K562 (cell line): ENCODE results near the gene AGPAT1. TPM values are rescaled to one million over a fixed set of nuclear protein-coding genes. Genes with fewer than 3 reads are reported as not detected.

ENCODE experiments used
- ATAC-seq: fragments of 200-7000 bp; cut with Tn5 transposase; 3 replicates; pipeline ENCODE4 v1.9.1; 2020; ENCODE audit warnings: moderate library complexity
- BruUV-seq: library from RNA; stranded (reverse); fragments of 400-500 nt; replicated peaks from 2 replicates; lab custom pipeline; 2021; lab: Mats Ljungman, UMichigan
- CTCF ChIA-PET: fragments of 300-600 bp; formaldehyde crosslinking; extraction: SDS; loops from one replicate; lab custom pipeline; 2021; ENCODE audit warnings: low intra/inter-chr PET ratio; lab: Yijun Ruan, JAX
- POLR2A ChIA-PET: fragments of 300-600, 350-650 bp; sonication (Branson Sonifier 250); formaldehyde crosslinking; extraction: SDS; loops from one replicate; lab custom pipeline; 2021; ENCODE audit warnings: antibody characterized with exemption, inconsistent platforms; lab: Yijun Ruan, JAX
- DNase-seq, 4 experiments: peaks; one replicate each; pipeline versions ENCODE4 v3.0.0 to v3.0.0-alpha.2; 2011 to 2018; ENCODE audit warnings: low spot score in 3 of 4, mixed read lengths in 3 of 4; ENCODE audit errors: extremely low read depth in 1 of 4
- FAIRE-seq: peaks from 2 replicates; lab custom pipeline; 2011; peaks lifted over from hg19 to GRCh38; lab: Jason Lieb, UNC
- H2AFZ ChIP-seq: 2 replicates; pipeline ENCODE4 v1.6.0; 2011; ENCODE audit warnings: low read depth, low read length, control low read depth, inconsistent platforms
- H3K27ac ChIP-seq: fragments of 200-600 bp; 3 replicates; pipeline ENCODE4 v1.8.0; 2011; ENCODE audit warnings: low read depth, mild to moderate bottlenecking, control low read depth, inconsistent platforms, low read length, moderate library complexity, mixed read lengths; ENCODE audit errors: extremely low read depth
- H3K27me3 ChIP-seq, 2 experiments: fragments of 300-600 bp in 1 of 2; 2 replicates in 1 of 2; 3 replicates in 1 of 2; pipeline versions ENCODE4 v1.6.0 to v1.8.0; 2011; ENCODE audit warnings: inconsistent platforms in 2 of 2, low read length in 2 of 2, mild to moderate bottlenecking in 1 of 2, mixed read lengths in 1 of 2, moderate library complexity in 1 of 2; ENCODE audit not compliant: control insufficient read depth in 2 of 2, insufficient read depth in 2 of 2
- H3K36me3 ChIP-seq: fragments of 300-600 bp; 3 replicates; pipeline ENCODE4 v1.8.0; 2011; ENCODE audit warnings: mild to moderate bottlenecking, low read length, inconsistent platforms; ENCODE audit not compliant: control insufficient read depth, insufficient read depth
- H3K4me1 ChIP-seq, 2 experiments: fragments of 200-600 bp in 1 of 2; replicated peaks in 1 of 2; 2 replicates in 1 of 2; 3 replicates in 1 of 2; pipeline versions ENCODE4 v1.5.1 to v1.8.0; 2011; ENCODE audit warnings: inconsistent platforms in 2 of 2, low read length in 2 of 2, mild to moderate bottlenecking in 1 of 2, mixed read lengths in 1 of 2, moderate library complexity in 1 of 2; ENCODE audit not compliant: control insufficient read depth in 2 of 2, insufficient read depth in 2 of 2
- H3K4me2 ChIP-seq: 2 replicates; pipeline ENCODE4 v1.6.1; 2011; ENCODE audit warnings: low read length, control low read depth, inconsistent platforms, mixed read lengths; ENCODE audit not compliant: insufficient read depth
- H3K4me3 ChIP-seq: fragments of 200-600 bp; sonication (generic), shearing (Covaris generic); 2 replicates; pipeline ENCODE4 v1.5.1; 2016; ENCODE audit warnings: control low read depth, inconsistent platforms
- H3K79me2 ChIP-seq: fragments of 200-600 bp; 3 replicates; pipeline ENCODE4 v1.8.0; 2011; ENCODE audit warnings: low read length, inconsistent platforms; ENCODE audit not compliant: control insufficient read depth, insufficient read depth
- H3K9ac ChIP-seq, 2 experiments: 2 replicates each; pipeline versions ENCODE4 v1.6.0 to v1.6.1; 2011; ENCODE audit warnings: low read depth in 2 of 2, low read length in 2 of 2, control low read depth in 1 of 2, inconsistent platforms in 1 of 2, mild to moderate bottlenecking in 1 of 2, mixed read lengths in 1 of 2; ENCODE audit not compliant: insufficient read depth in 1 of 2
- H3K9me1 ChIP-seq: one replicate; pipeline ENCODE4 v1.6.0; 2011; ENCODE audit warnings: inconsistent platforms, mild to moderate bottlenecking, low read length, moderate library complexity; ENCODE audit not compliant: control insufficient read depth, insufficient read depth
- H3K9me3 ChIP-seq: replicated peaks from 2 replicates; pipeline ENCODE4 v1.5.1; 2011; ENCODE audit warnings: low read depth, low read length, inconsistent platforms; ENCODE audit not compliant: control insufficient read depth, insufficient read depth
- H4K20me1 ChIP-seq: replicated peaks from 2 replicates; pipeline ENCODE4 v1.6.1; 2011; ENCODE audit warnings: low read length, inconsistent platforms, mixed read lengths; ENCODE audit not compliant: control insufficient read depth, insufficient read depth
- ARID2 ChIP-seq: fragments of 450-650 bp; IDR thresholded peaks from 2 replicates; pipeline ENCODE4 v1.6.1; 2017; ENCODE audit warnings: antibody characterized with exemption, mild to moderate bottlenecking
- BRD4 ChIP-seq: fragments of 200-600 bp; sonication (generic); IDR thresholded peaks from 2 replicates; pipeline ENCODE4 v1.6.1; 2017; ENCODE audit warnings: inconsistent platforms
- C11orf30 ChIP-seq: fragments of 450-650 bp; IDR thresholded peaks from 2 replicates; pipeline ENCODE4 v1.6.1; 2016; ENCODE audit warnings: low read depth, mild to moderate bottlenecking
- GTF2A2 ChIP-seq: IDR thresholded peaks from 2 replicates; pipeline ENCODE4 v1.6.1; 2016; ENCODE audit warnings: mild to moderate bottlenecking, missing genetic modification characterization, missing compliant biosample characterization
- HSF4 ChIP-seq: fragments of 250-450 bp; sonication (Bioruptor Pico); IDR thresholded peaks from 2 replicates; pipeline ENCODE4 v2.1.2; 2022; ENCODE audit warnings: mild to moderate bottlenecking, moderate library complexity, borderline replicate concordance
- JUN ChIP-seq, 2 experiments: sonication (generic) in 1 of 2; formaldehyde crosslinking in 1 of 2; IDR thresholded peaks; 2 replicates each; pipeline versions ENCODE4 v1.6.1 to v1.8.0; 2012 to 2022; ENCODE audit warnings: borderline replicate concordance in 2 of 2, mild to moderate bottlenecking in 2 of 2, improper control_type of control experiment in 1 of 2, low read depth in 1 of 2, low read length in 1 of 2, missing genetic modification reagents in 1 of 2
- MTA2 ChIP-seq: fragments of 450-650 bp; IDR thresholded peaks from 2 replicates; pipeline ENCODE4 v1.6.1; 2016; ENCODE audit warnings: low read depth
- PBX2 ChIP-seq, 2 experiments: IDR thresholded peaks in 1 of 2; conservative IDR thresholded peaks in 1 of 2; 2 replicates each; pipeline ENCODE4 v1.6.1; 2016; ENCODE audit warnings: low read depth in 2 of 2, mild to moderate bottlenecking in 1 of 2, missing compliant biosample characterization in 1 of 2, missing genetic modification characterization in 1 of 2, moderate library complexity in 1 of 2
- PCBP2 ChIP-seq: fragments of 200-400 bp; formaldehyde crosslinking; IDR thresholded peaks from 2 replicates; pipeline ENCODE4 v1.6.1; 2018; ENCODE audit warnings: low read length, low read depth, mild to moderate bottlenecking, moderate library complexity; ENCODE audit not compliant: poor library complexity, severe bottlenecking
- RBBP5 ChIP-seq: fragments of 200-600 bp; sonication (generic); IDR thresholded peaks from 2 replicates; pipeline ENCODE4 v1.6.1; 2012; ENCODE audit warnings: borderline replicate concordance, mild to moderate bottlenecking, low read length, control low read depth, inconsistent platforms; ENCODE audit not compliant: insufficient read depth, poor library complexity, severe bottlenecking
- RUNX1 ChIP-seq: sonication (generic); IDR thresholded peaks from 2 replicates; pipeline ENCODE4 v1.6.1; 2016; ENCODE audit warnings: antibody characterized with exemption, low read depth
- SAFB2 ChIP-seq: fragments of 200-400 bp; formaldehyde crosslinking; IDR thresholded peaks from 2 replicates; pipeline ENCODE4 v1.6.1; 2018; ENCODE audit warnings: borderline replicate concordance, low read length, low read depth, moderate library complexity; ENCODE audit not compliant: severe bottlenecking
- SMC3 ChIP-seq: conservative IDR thresholded peaks from 2 replicates; pipeline ENCODE4 v1.6.1; 2011; ENCODE audit warnings: low read depth, low read length, improper control_type of control experiment; ENCODE audit not compliant: insufficient read depth
- SOX6 ChIP-seq: fragments of 450-650 bp; IDR thresholded peaks from 2 replicates; pipeline ENCODE4 v1.6.1; 2014; ENCODE audit warnings: mild to moderate bottlenecking
- XRCC3 ChIP-seq: fragments of 450-650 bp; IDR thresholded peaks from 2 replicates; pipeline ENCODE4 v1.6.1; 2017; ENCODE audit warnings: mild to moderate bottlenecking, moderate library complexity
- ZNF121 ChIP-seq: sonication (generic); formaldehyde crosslinking; conservative IDR thresholded peaks from 2 replicates; pipeline ENCODE4 v1.8.0; 2022; ENCODE audit warnings: missing genetic modification reagents
- ZNF316 ChIP-seq: fragments of 450-650 bp; IDR thresholded peaks from 2 replicates; pipeline ENCODE4 v1.6.1; 2016
- WGBS: fragments of 100-300 bp; shearing (Covaris generic); methylation state at CpG from one replicate; pipeline ENCODE4 v1.1.6; 2016; ENCODE audit warnings: low coverage, mixed read lengths; ENCODE audit not compliant: insufficient coverage; ENCODE audit errors: missing lambda C conversion rate; 5-methylcytosine and 5-hydroxymethylcytosine counted together
- in situ Hi-C: fragments of 300-500 bp; cut with MboI; formaldehyde crosslinking; loops from 4 replicates; pipeline ENCODE4 v1.15.0; 2018; ENCODE audit warnings: inconsistent platforms, mixed read lengths
- intact Hi-C: fragments of 100-400 bp; cut with micrococcal nuclease; formaldehyde crosslinking; loops from 2 replicates; pipeline ENCODE4 v1.14.2; 2022
- polyA plus RNA-seq, 8 experiments: library from polyadenylated mRNA; depleted of rRNA in 4 of 8; stranded (reverse) in 5 of 8; unstranded in 3 of 8; fragments of >200 nt; fragmentation: Nextera tagmentation in 2 of 8; fragmentation: Illumina TruSeq in 1 of 8; extraction: Ambion mirVana in 2 of 8; extraction: Trizol in 1 of 8; gene quantifications; 2 replicates each; pipeline versions ENCODE4 v1.2.1 to v1.2.3, GENCODE V29; 2011 to 2014; ENCODE audit warnings: inconsistent platforms in 1 of 8, missing spikeins in 1 of 8
- total RNA-seq, 7 experiments: library from RNA; depleted of rRNA in 6 of 7; stranded (reverse); fragments of >200 nt in 6 of 7; fragmentation: Illumina TruSeq in 2 of 7; extraction: Trizol in 2 of 7; gene quantifications; 2 replicates each; pipeline versions ENCODE4 v1.2.1 to v1.2.3, GENCODE V29; 2011 to 2021; ENCODE audit warnings: low replicate concordance in 1 of 7
- TF ChIP-seq, protein P1 (sequence below), 2 experiments: IDR thresholded peaks; 2 replicates each; pipeline ENCODE4 v1.6.1; 2011; ENCODE audit warnings: borderline replicate concordance in 1 of 2, control low read depth in 1 of 2, low read depth in 1 of 2, low read length in 1 of 2, mild to moderate bottlenecking in 1 of 2, mixed read lengths in 1 of 2, moderate library complexity in 1 of 2; ENCODE audit not compliant: insufficient read depth in 1 of 2, insufficient read length in 1 of 2, poor library complexity in 1 of 2, severe bottlenecking in 1 of 2; ENCODE audit errors: extremely low read depth in 1 of 2

Gene AGPAT1
- total and polyA plus RNA-seq, 9 of the 15 experiments (the other 6 are each of a cell fraction or from before 2014, with no cell fraction given), result 37.9 to 176 (median 69.4) TPM

DNA sequence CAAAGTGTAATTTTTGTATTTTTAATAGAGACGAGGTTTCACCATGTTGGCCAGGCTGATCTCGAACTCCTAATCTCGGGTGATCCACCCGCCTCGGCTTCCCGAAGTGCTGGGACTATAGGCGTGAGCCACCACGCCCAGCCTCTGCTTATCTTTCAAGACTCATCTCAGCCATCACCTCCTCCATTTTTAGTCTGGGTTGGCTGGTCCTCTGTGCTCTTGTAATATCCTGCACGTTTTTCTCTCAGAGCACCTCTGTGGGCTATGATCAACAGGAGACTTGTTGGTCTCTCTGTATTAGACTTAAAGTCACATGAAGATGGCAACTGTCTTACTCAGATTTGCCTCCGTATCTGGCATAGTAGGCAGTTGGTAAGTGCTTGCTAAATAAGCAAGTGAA is 40.4 kb upstream of the AGPAT1 start (continued):
- no peak for TF ChIP-seq C11orf30
- TF ChIP-seq MTA2, result no peak
- TF ChIP-seq, all 486 proteins: peak for 29

- no peak overlapping the region; the same call in 1 of the 2 replicates for H3K4me2 ChIP-seq
- no peaks in the 10 kb centered on the region for H3K9me1 ChIP-seq
- CTCF ChIA-PET, result no interaction called here
- in situ Hi-C loops, result no loop called here
- peaks cover 8 to 15% of the 10 kb centered on the region in 2 experiments; a peak in 4 of 5 replicates for H3K4me1 ChIP-seq
- no peak overlapping the region for H3K27ac ChIP-seq
- no peaks in the 10 kb centered on the region for H4K20me1 ChIP-seq
- ATAC-seq (no peak), DNase-seq (no peak), FAIRE-seq (no peak)
- no peaks in the 10 kb centered on the region for H3K79me2 ChIP-seq
- WGBS, result no CpG with 5 or more reads among the region's 4 CpGs
- H3K4me3 ChIP-seq, result no peak overlapping the region
- no peak overlapping the region for H3K9ac ChIP-seq
- intact Hi-C loops, result no loop called here
- H3K36me3 ChIP-seq, result no peaks in the 10 kb centered on the region
- H2AFZ ChIP-seq, result peak overlapping the region; percentile 33; the same call in 1 of the 2 replicates
- POLR2A ChIA-PET, result interaction anchor here (0.5 to 1.1 kb wide), 2 partner anchors 10 to 99 kb away, joined by 3 to 4 read pairs; no protein-coding TSS in a partner anchor
- no peaks in the 10 kb centered on the region for H3K9me3 ChIP-seq
- H3K27me3 ChIP-seq, result peaks cover 7 to 32% of the 10 kb centered on the region in 2 experiments; a peak in 3 of 5 replicates
- no TSS peak for BruUV-seq
- TF ChIP-seq RUNX1 (no peak), XRCC3 (no peak), GTF2A2 (no peak), ARID2 (no peak), RBBP5 (no peak), ZNF121 (CRISPR knock-in tag) (no peak), BRD4 (no peak), SAFB2 (no peak), SMC3 (no peak), SOX6 (no peak), PCBP2 (no peak), JUN (IDR thresholded peaks at IDR 0.05; ENCODE audit: borderline replicate concordance, low read depth, low read length) (no peak), JUN (CRISPR knock-in tag; IDR thresholded peaks at IDR 0.05; ENCODE audit: borderline replicate concordance) (no peak), HSF4 (CRISPR knock-in tag) (no peak), PBX2 (CRISPR knock-in tag; IDR thresholded peaks at IDR 0.05; ENCODE audit: low read depth) (no peak), PBX2 (tag; conservative IDR thresholded peaks at IDR 0.05; ENCODE audit: low read depth) (no peak), ZNF316 (no peak)
- TF ChIP-seq, protein P1, sequence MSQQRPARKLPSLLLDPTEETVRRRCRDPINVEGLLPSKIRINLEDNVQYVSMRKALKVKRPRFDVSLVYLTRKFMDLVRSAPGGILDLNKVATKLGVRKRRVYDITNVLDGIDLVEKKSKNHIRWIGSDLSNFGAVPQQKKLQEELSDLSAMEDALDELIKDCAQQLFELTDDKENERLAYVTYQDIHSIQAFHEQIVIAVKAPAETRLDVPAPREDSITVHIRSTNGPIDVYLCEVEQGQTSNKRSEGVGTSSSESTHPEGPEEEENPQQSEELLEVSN (IDR thresholded peaks at IDR 0.05; ENCODE audit: borderline replicate concordance in 1 of 2, extremely low read depth in 1 of 2, insufficient read depth in 1 of 2, insufficient read length in 1 of 2, low read depth in 1 of 2, low read length in 1 of 2, poor library complexity in 1 of 2, severe bottlenecking in 1 of 2), result no peak
These were observed 39.7 kb upstream of the AGPAT1 start for GRCh38 chr6:32215617-32216016.
